Gastroesophageal sphincter (tissue), 3 donors: ENCODE results near the gene CCDC137.

Experiments
- CTCF ChIP-seq, 4 experiments: fragments of 200-600 bp in 2 of 4; fragments of 450-650 bp in 2 of 4; sonication (generic) in 1 of 4; IDR thresholded peaks; one replicate each; pipeline ENCODE4 v1.5.1; 2017 to 2019; ENCODE audit warnings: antibody characterized with exemption in 4 of 4, mild to moderate bottlenecking in 2 of 4, moderate library complexity in 2 of 4
- EP300 ChIP-seq: sonication (generic); formaldehyde crosslinking; IDR thresholded peaks from one replicate; pipeline ENCODE4 v1.6.1; 2017; ENCODE audit warnings: antibody characterized with exemption, mild to moderate bottlenecking
- POLR2A ChIP-seq, 2 donors: fragments of 450-650 bp; IDR thresholded peaks; one replicate each; pipeline ENCODE4 v1.6.1; 2017; ENCODE audit warnings: antibody characterized with exemption in 2 of 2, mild to moderate bottlenecking in 2 of 2, moderate library complexity in 1 of 2

GRCh38 chr17:81630274-81630673, 36.3 kb upstream of the CCDC137 start:
- TF ChIP-seq POLR2A (IDR thresholded peaks at IDR 0.05) (no peak), CTCF (IDR thresholded peaks at IDR 0.05) (no peak), EP300 (no peak)
